GM12892 (cell line): Measurements from ENCODE around the gene RPTOR.

Source experiments
- POLR2AphosphoS5 ChIP-seq: IDR thresholded peaks from 2 replicates; pipeline ENCODE4 v1.6.1; 2011; ENCODE audit warnings: low read depth, low read length, control low read depth
- TAF1 ChIP-seq: IDR thresholded peaks from 2 replicates; pipeline ENCODE4 v1.6.1; 2011; ENCODE audit warnings: low read depth, mild to moderate bottlenecking, control low read depth, low read length, borderline replicate concordance

GRCh38 chr17:80983545-80983944, 438.9 kb downstream of the RPTOR start:
- no peak for TF ChIP-seq POLR2AphosphoS5
- TF ChIP-seq TAF1: no peak
